Measurements from ENCODE around the gene TMOD2. TPM values are rescaled to one million over a fixed set of nuclear protein-coding genes. Genes with fewer than 3 reads are reported as not detected.

Gene TMOD2
- total RNA-seq, 2 donors from 2014 or later: 2.4 to 7.2 TPM

- no peak for DNase-seq
- peaks cover 3% of the 10 kb centered on the region for H3K4me1 ChIP-seq
- no peaks in the 10 kb centered on the region for H3K9me3 ChIP-seq
- intact Hi-C loops (cut with DNase I): no loop called here
- no peak overlapping the region for H3K27ac ChIP-seq
- no peaks in the 10 kb centered on the region for H3K36me3 ChIP-seq
- H3K27me3 ChIP-seq: no peaks in the 10 kb centered on the region
- H3K9ac ChIP-seq (ENCODE audit: low read depth in 2 of 2, low read length in 2 of 2): no peak overlapping the region
- no peak overlapping the region for H3K4me3 ChIP-seq
- TF ChIP-seq CTCF (IDR thresholded peaks at IDR 0.05): no peak
Measured at GRCh38 chr15:51837792-51838251, 86.4 kb downstream of the TMOD2 start.

GRCh38 chr15:51838270-51838669, 86.9 kb downstream of the TMOD2 start:
- H3K9me3 ChIP-seq: no peaks in the 10 kb centered on the region
- H3K27ac ChIP-seq: no peak overlapping the region
- no peak for TF ChIP-seq CTCF (IDR thresholded peaks at IDR 0.05)
- H3K9ac ChIP-seq (ENCODE audit: low read depth in 2 of 2, low read length in 2 of 2): no peak overlapping the region
- H3K4me1 ChIP-seq: peaks cover 7% of the 10 kb centered on the region
- H3K4me3 ChIP-seq: no peak overlapping the region
- intact Hi-C loops (cut with DNase I): no loop called here
- H3K36me3 ChIP-seq: no peaks in the 10 kb centered on the region
- no peak for DNase-seq
- H3K27me3 ChIP-seq: no peaks in the 10 kb centered on the region

GRCh38 chr15:51840692-51841091, 89.3 kb downstream of the TMOD2 start:
- Histone ChIP-seq H3K36me3 (no peaks in the 10 kb centered on the region), H3K9me3 (no peaks in the 10 kb centered on the region), H3K9ac (ENCODE audit: low read depth in 2 of 2, low read length in 2 of 2) (no peak overlapping the region), H3K4me3 (no peak overlapping the region), H3K27me3 (no peaks in the 10 kb centered on the region), H3K27ac (no peak overlapping the region), H3K4me1 (peaks cover 8% of the 10 kb centered on the region)
- DNase-seq: no peak
- intact Hi-C loops (cut with DNase I): no loop called here
- TF ChIP-seq CTCF (IDR thresholded peaks at IDR 0.05): no peak

GRCh38 chr15:51841406-51842040, 90.1 kb downstream of the TMOD2 start:
- H3K4me1 ChIP-seq: peaks cover 8% of the 10 kb centered on the region
- no peak overlapping the region for H3K4me3 ChIP-seq
- DNase-seq: no peak
- TF ChIP-seq CTCF (IDR thresholded peaks at IDR 0.05): no peak
- no peak overlapping the region for H3K9ac ChIP-seq (ENCODE audit: low read depth in 2 of 2, low read length in 2 of 2)
- H3K27me3 ChIP-seq: no peaks in the 10 kb centered on the region
- H3K9me3 ChIP-seq: no peaks in the 10 kb centered on the region
- no peak overlapping the region for H3K27ac ChIP-seq
- intact Hi-C loops (cut with DNase I): no loop called here
- H3K36me3 ChIP-seq: no peaks in the 10 kb centered on the region

GRCh38 chr15:51842265-51842664, 90.9 kb downstream of the TMOD2 start:
- no peak for TF ChIP-seq CTCF (IDR thresholded peaks at IDR 0.05)
- Histone ChIP-seq H3K4me3 (no peak overlapping the region), H3K9me3 (no peaks in the 10 kb centered on the region), H3K36me3 (no peaks in the 10 kb centered on the region), H3K9ac (ENCODE audit: low read depth in 2 of 2, low read length in 2 of 2) (no peak overlapping the region), H3K27me3 (no peaks in the 10 kb centered on the region), H3K27ac (no peak overlapping the region), H3K4me1 (peaks cover 8% of the 10 kb centered on the region)
- no peak for DNase-seq
- intact Hi-C loops (cut with DNase I): no loop called here
